GM18907 (cell line): Measurements from ENCODE around the gene AP5B1.

Experiments used
- ATAC-seq: cut with Tn5 transposase; IDR thresholded peaks from one replicate; pipeline ENCODE4 v1.9.1; 2021; ENCODE audit warnings: mild to moderate bottlenecking, moderate library complexity; ENCODE audit not compliant: unreplicated experiment

AP5B1 gene, protein sequence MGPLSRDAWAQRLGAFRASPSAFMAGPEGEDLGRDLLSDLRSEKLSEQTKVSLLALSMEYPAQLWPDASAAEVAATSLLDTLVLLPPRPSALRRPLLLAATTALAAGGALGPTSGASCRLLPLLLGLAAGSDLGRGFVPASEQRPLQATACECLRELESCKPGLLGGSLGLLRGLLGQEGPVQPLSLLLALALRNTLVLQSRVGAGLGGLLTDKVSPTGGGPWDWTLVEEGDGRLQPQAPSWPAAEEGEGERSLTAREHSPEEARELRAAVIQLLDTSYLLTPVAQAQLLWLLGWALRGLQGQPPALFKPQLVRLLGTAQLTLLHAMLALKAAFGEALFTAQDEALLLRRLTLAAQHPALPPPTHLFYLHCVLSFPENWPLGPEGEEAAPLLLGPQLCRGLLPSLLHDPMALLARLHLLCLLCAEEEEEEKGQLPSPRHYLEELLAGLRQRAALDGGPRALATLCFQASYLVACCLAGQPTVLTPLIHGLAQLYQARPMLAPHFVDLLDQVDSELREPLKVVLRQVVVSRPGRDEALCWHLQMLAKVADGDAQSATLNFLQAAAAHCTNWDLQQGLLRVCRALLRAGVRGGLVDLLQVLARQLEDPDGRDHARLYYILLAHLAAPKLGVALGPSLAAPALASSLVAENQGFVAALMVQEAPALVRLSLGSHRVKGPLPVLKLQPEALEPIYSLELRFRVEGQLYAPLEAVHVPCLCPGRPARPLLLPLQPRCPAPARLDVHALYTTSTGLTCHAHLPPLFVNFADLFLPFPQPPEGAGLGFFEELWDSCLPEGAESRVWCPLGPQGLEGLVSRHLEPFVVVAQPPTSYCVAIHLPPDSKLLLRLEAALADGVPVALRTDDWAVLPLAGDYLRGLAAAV

GRCh38 chr11:65780770-65781151 is at the start of gene AP5B1:
Gene AP5B1, minus strand, starts transcription at chr11:65780976. Its CDS starts 385 bp downstream, at chr11:65780591.
- ATAC-seq: peak; percentile 54

DNA sequence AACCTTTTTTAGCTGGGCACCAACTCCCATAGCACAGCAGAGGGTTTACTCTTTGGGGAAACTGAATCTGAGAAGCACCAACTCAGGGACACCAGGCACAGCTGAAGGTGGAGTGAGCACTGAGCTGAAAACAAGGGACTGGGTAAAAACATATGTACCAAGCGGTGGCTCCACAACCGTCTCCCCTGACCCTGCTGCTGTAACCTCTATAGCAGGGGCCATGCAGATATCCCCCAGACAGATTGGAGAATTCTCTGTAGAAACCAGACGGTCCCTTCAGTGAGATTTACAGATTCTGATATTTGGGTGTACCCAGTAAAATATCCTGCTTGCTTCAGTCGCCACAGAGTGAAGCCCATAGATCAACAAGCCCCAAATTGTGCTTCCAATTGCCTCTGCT is 48.7 kb upstream of the AP5B1 start:
- no peak for ATAC-seq

GRCh38 chr11:65826984-65827735 is 46.4 kb upstream of the AP5B1 start:
- no peak for ATAC-seq

GRCh38 chr11:65822776-65823528 is 42.2 kb upstream of the AP5B1 start:
- ATAC-seq: no peak

DNA sequence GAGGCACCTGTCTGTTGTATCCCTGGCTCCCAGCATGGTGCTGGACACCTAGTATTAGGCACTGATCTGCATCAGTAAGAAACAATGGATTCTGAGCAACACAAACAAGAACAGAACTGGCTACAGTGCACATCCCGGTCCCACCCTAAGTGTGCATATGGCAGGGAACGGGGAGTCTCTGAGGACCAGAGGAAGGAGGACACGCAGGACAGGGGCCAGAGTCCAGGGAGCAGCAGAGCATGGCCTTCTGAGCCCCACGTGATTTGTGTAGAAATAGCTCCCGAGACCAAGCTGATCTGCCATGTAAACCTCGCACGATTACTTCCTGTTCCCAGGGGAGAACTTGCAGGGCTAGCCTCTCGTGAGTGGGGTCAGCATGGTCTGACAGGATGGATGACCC is 40.3 kb upstream of the AP5B1 start:
- ATAC-seq: no peak

- ATAC-seq: peak; percentile 86
Observed at GRCh38 chr11:65817835-65818680, 37.3 kb upstream of the AP5B1 start.

GRCh38 chr11:65817312-65817834 is 36.6 kb upstream of the AP5B1 start:
- ATAC-seq: no peak

GRCh38 chr11:65816696-65817095 is 35.9 kb upstream of the AP5B1 start:
- no peak for ATAC-seq

DNA sequence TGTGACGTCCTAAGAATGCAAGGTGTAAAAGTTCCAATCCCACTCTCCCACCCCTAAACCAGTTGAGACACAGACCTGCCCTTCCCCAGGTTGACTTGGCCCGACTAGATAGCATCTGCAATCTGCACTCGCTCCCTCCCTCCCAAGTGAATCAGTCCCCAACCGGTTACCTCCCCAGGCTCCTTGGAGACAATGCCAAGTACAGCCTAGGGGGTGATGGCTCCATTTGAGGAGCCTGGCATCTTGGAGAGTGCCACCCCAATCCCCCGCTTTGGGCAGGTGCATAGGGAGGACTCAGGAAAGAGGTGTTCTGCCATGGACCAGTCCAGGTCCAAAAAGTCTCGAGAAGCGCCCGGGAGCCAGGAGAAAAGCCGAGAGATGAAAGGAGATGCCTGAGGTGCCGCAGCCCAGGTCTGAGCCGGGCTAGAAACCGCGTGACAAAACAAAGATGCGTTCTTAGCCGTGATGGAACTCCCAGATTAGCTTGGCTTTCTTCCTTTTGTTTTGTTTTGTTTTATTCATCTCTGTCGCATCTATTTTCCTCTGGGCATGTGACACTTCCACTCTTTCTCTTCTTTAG is 34.3 kb upstream of the AP5B1 start:
- no peak for ATAC-seq

DNA sequence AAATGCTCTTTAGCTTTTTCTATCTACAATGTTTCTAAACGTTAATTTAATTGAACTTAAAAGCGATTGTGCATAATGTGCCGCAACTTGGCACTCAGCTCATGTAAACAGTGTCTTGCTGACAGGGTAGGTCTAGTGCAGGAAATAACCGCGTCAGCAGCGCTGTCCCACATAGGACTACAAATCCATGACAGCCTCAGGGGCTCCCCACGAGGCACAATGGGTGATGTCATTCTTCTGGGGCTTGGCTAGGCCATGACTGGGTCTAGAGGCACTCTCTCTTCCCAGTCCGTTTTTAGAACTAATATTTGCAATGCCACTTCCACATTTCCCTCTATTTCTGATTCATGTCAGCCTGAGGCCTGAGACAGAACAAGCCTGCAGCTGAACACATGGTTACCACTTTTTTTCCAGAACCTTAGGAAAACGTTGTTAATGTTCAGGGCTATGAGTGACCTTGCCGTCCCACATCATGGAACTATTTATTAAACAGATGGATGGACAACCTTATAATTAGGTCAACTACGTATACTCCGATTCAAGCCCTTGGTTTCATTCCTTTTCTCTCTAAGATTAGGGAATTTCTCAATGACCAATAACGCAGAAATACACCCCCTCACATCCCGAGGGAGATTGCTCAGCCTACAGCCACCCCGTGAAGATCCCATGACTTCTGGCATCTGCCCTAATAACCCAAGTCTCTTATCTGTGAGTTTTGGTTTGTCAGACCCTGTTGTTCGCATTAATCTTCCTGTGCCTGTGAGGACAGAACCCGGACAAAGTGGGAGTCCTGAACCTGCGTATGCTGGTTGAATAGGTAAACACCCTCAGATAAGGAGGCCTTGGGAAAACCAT is 33.6 kb upstream of the AP5B1 start:
- ATAC-seq: no peak

DNA sequence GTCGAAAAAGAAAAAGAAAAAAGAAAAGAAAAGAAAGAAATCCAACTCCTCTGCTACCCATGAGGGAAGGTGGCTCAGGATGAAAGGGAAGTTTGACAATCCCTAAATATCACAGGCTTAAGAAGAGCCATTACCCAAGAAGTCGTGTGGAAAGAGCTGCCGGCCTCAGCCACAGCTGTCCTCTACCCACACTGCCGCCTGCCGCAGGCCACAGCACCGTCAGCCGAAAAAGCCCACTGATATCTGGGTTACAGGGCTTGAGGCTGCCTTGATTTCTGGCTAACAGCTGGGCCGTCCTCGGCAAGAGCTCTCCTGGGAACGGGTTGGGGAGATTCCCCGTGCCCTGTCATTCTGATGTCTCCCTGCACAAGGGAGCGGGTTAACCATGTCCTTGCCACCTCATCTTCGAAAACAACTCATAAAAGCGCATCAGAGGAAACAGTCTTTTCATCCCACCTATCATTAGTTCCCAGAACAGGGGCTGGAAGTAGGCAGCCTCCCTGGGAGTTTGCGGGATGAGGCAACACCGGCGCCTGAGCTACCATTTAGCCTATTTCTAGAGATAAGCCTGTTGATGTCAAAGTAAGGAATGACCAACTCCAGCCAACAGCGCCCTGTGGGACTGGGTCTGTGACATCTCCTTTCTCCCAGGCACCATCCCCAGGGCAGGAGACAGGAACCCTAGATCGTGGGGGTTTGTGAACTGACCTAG is 31.1 kb upstream of the AP5B1 start:
- no peak for ATAC-seq

- no peak for ATAC-seq
Observed at GRCh38 chr11:65810046-65810868, 29.5 kb upstream of the AP5B1 start.

- no peak for ATAC-seq
Observed at GRCh38 chr11:65809496-65809895, 28.7 kb upstream of the AP5B1 start.

GRCh38 chr11:65808744-65809341 is 28.1 kb upstream of the AP5B1 start:
- ATAC-seq: no peak

GRCh38 chr11:65806979-65807378 is 26.2 kb upstream of the AP5B1 start:
- no peak for ATAC-seq

DNA sequence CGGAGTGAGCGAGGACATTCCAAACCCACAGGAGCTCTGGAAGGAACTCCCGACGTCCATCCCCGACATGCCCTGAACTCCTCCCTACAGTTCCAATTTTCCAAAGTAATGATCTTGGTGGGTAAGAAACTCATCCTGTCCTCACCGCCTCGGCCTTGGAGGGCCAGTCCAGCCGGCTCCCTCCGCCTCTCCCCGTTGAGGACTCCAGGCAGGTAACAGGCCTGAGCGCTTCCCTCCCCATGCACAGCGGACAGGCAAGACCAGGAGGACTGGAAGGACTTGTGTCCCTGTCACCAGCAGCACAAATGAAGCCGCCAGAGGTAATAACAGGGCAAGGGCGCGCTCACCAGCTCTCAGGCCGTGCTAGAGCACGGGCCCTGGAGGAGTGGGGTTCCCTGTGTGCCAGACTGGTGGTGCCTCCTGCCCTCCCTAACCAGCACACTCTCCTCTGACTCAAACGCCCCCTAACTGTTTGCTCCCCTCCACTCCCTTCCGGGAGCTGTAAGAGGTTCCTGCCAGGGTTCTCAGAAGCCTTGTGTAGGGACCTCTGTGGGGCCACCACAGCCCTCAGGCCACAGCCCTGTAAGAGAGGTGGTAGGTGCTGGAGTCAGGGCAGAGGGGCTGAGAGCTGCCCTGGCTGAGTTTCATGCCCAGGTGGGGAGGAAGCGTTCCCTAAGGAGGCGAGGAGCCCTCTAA is 23.2 kb upstream of the AP5B1 start:
- no peak for ATAC-seq
